ENCODE measurements around the gene PCGF1.

The PCGF1 gene

GRCh38 chr2:74538881-74539339 is 31.4 kb upstream of the PCGF1 start:
- no peak overlapping the region for H3K4me3 ChIP-seq (ENCODE audit: low read depth, low read length)

GRCh38 chr2:74537140-74537539 is 29.6 kb upstream of the PCGF1 start:
- DNase-seq (ENCODE audit: low read depth) = no peak

More at GRCh38 chr2:74538881-74539339, 31.4 kb upstream of the PCGF1 start:
- no peak for DNase-seq (ENCODE audit: low read depth)

GRCh38 chr2:74536166-74536950 is 28.9 kb upstream of the PCGF1 start:
- no peak overlapping the region for H3K4me3 ChIP-seq (ENCODE audit: low read depth, low read length)
- DNase-seq (ENCODE audit: low read depth) = no peak

More at GRCh38 chr2:74537140-74537539, 29.6 kb upstream of the PCGF1 start:
- H3K4me3 ChIP-seq (ENCODE audit: low read depth, low read length) = no peak overlapping the region

DNA sequence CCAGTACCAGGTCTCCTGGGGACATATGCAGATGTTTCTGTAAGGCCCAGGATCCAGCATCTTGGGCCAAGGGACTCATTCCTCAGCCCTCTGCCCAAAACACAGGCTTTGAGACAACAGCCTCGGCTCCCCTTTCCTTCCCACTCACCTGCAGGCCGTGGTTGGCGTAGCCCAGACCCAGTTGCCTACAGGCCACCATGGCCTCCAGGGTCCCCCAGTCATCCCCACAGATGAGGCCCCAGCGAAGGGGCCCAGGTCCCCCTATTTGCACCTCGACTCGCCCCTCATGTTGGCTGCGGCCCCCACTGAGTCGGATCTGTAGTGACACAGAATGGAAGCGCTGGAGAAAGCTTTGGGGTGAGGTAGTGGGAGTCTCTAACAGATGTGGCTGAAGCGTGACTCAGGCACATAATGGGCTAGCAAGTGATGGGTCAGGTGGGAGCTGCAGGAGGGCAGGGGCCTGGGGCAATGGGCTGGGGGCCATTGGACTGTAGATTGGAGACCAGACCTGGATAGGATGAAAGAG is 28.0 kb upstream of the PCGF1 start:
- no peak for DNase-seq (ENCODE audit: low read depth)
- H3K4me3 ChIP-seq (ENCODE audit: low read depth, low read length) = no peak overlapping the region

- DNase-seq (ENCODE audit: low read depth) = no peak
- no peak overlapping the region for H3K4me3 ChIP-seq (ENCODE audit: low read depth, low read length)
Measured at GRCh38 chr2:74534411-74534810, 26.9 kb upstream of the PCGF1 start.

GRCh38 chr2:74533464-74533863 is 26.0 kb upstream of the PCGF1 start:
- DNase-seq (ENCODE audit: low read depth) = no peak
- H3K4me3 ChIP-seq (ENCODE audit: low read depth, low read length) = no peak overlapping the region

GRCh38 chr2:74532222-74532621 is 24.7 kb upstream of the PCGF1 start:
- no peak overlapping the region for H3K4me3 ChIP-seq (ENCODE audit: low read depth, low read length)
- no peak for DNase-seq (ENCODE audit: low read depth)

DNA sequence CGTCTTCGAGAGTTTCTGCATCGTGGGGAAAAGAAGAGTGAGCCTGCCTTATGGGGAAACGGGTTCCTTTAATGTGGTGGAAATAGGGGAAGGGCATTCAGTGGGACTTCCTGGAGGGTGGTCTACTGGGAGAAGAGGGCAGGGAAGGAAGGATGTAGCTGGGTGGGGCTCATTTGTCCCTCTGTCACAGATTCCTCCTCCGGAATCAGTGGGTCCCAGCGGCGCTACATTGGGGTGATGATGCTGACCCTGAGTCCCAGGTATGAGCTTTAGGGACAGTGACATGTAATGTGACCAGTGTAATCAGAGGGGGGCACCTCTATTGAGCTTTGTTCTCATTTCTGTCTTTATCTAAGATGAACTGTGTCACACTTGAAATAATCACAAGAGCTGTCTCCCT is 24.2 kb upstream of the PCGF1 start:
- no peak overlapping the region for H3K4me3 ChIP-seq (ENCODE audit: low read depth, low read length)
- DNase-seq (ENCODE audit: low read depth) = no peak

- peak overlapping the region; percentile 74 for H3K4me3 ChIP-seq (ENCODE audit: low read depth, low read length)
- DNase-seq (ENCODE audit: low read depth) = no peak
Measured at GRCh38 chr2:74530239-74531187, 23.0 kb upstream of the PCGF1 start.

- H3K4me3 ChIP-seq (ENCODE audit: low read depth, low read length) = peak within 1 kb of the TSS; percentile 74
- DNase-seq (ENCODE audit: low read depth) = peak; percentile 97
Measured at GRCh38 chr2:74529357-74530238, 22.1 kb upstream of the PCGF1 start, which contains the start of the genes AUP1 and HTRA2. Gene AUP1 (minus strand): TSS chr2:74529706. CDS start chr2:74529629, 77 bp downstream. Gene HTRA2 (plus strand): TSS chr2:74529933. CDS start chr2:74530007, 74 bp downstream.

DNA sequence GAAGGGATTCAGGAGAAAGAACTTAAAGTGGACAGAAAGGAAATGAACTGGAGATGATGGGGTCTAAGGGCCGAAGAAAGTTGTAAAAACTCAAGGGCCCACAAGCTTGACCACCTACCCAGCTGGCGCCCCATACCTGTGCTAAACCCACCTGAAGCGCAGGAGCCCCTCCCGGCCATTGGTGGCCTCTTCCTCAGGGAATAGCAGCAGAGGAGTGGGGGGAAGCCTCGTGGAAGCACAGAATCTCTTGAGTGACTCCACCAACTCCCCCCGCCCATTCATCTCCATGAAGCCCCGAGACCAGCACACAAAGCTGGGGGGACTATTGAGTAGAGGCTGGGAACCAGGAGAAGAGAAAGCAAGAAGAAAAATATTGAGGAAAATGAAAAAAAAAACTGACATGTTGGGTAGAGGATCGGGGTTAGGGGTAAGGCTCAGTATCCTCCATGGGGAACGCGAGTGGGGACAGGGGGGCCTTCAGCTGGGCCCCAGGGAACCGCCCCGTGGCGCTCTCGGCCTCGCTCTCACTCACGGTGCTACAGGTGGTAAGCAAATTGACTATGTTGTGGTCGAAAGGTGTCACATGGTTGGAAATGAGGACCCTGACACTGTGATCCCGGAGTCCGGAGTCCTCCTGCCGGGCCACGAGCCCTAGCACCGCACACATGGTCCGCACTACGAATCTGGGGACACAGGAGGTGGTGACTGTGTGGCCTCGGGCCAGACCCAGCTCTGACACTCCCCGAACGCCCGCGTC is 21.3 kb upstream of the PCGF1 start:
- DNase-seq (ENCODE audit: low read depth) = no peak
- peak overlapping the region; percentile 74 for H3K4me3 ChIP-seq (ENCODE audit: low read depth, low read length)

DNA sequence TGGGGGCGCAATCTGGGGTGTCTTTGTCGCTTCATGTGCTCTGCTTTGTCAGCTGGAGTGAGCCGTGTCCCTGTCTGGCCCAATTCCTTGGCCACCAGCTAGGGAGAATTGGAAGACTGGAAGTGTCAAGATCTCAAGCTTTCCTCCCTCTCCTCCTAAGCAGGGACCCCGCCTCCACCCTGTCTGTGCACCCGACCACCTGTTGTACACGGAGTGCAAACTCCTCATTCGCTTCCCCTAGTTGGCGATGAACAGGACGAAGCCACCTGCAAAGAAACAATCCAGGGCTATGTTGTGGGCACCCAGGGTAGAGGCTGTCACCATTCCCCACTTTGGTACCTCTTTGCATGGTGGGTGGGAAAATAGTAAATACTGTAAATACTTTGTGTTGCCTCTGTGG is 20.2 kb upstream of the PCGF1 start:
- H3K4me3 ChIP-seq (ENCODE audit: low read depth, low read length) = no peak overlapping the region

GRCh38 chr2:74526649-74527230 is 19.2 kb upstream of the PCGF1 start:
- DNase-seq (ENCODE audit: low read depth) = no peak
- no peak overlapping the region for H3K4me3 ChIP-seq (ENCODE audit: low read depth, low read length)

More for the DNA sequence above, 20.2 kb upstream of the PCGF1 start:
- DNase-seq (ENCODE audit: low read depth) = no peak

DNA sequence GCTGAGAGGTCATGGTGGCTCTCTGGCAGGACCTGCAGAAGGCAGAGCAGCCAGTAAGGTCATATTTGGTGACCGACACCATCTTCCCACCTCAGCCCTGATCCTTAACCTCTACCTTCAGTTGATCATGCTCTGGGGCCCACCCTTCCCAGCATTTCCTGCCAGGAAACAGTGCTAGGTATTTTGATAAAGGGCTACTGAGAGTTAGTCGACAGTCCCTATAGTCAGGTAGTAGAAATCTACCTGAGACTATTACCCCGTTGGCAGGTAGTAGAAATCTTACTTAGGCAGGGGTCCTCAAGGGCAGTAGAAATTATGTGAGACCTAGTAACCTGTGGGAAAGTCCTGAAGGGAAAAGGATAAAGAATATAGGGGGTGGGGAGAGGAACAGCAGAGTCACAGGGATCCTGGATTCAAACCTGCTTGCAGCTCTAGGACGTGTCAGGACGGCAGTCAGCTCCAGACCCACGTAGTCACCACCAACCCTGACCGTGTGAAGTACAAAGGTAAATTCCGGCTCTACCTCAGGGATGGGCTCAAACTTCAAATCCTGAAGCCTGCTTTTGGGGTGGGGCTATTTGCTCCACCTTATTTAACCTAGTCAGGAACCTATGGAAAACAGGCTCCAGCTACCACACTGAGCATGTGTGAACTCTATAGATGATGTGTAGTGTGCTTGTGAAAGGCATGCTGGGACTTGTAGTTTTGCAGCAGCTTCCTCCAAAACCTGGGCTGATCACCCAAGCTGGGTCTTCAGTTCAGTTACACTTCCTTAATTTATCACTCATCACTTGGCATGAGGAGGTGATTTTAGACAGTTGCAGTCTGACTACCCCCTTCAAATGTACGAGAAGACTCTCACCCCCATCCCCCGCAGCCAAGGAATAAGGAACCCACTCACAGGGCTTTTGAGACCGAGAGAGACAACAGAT is 18.5 kb upstream of the PCGF1 start, which contains the start of gene DQX1:
Gene DQX1, minus strand, starts transcription at position 515 of the 932 bp plus-strand sequence. Its CDS starts 502 bp downstream, at position 13.
- no peak within 1 kb of the TSS for H3K4me3 ChIP-seq (ENCODE audit: low read depth, low read length)
- DNase-seq (ENCODE audit: low read depth) = no peak

DNA sequence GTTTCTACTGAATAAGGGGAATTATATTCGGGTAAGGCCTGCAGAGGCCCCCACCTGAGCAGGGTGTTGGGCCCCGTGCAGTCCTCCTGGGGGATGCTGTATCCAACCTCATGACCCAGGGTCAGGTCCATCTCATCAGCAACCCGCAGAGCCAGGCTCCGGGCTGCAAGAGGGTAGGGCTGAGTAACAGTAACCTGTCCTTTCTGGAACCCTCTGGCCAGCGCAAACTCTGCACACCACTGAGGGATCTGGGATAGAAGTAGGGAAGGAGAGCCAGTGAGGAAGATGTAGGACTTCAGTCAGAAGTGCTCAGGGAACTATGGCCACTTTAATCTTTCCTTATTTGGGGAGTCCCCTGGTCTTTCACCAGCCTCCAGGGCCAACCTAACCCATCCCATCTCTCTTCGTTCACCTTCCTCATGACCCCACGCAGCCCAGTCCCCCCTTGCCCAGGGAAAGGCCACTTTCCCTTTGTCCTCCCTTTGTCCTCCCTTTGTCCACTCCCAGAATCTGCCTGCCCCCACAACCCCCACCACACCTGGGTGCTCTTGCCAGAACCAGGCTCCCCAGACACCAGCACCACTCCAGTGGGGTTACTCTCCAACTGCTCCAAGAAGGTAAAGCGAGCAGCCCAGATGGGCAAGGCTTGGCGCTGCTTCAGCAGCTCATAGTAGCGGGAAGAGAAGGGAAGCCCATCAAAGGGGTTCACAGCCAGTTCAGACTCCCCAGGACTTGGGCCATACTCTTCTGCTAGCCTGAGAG is 17.6 kb upstream of the PCGF1 start:
- DNase-seq (ENCODE audit: low read depth) = no peak
- H3K4me3 ChIP-seq (ENCODE audit: low read depth, low read length) = no peak overlapping the region

DNA sequence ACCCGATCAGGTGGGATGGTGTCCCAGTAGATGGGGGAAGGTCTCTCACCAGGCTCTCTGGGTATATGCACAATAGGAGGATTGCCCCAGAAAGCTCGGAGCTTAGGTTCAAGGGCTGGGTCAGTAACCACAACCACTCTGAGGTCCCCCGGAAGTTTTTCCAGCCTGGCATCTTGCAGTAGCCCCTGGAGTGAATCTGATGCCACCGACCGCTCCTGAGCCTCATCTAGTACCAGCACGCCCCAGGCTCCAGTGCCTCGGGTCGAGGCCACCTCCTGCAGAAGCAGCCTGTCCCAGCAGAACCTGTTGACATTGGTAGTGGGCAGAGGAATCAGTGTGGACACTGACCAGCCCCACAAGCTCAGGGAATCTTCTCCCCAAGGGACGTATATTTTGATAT is 16.5 kb upstream of the PCGF1 start:
- H3K4me3 ChIP-seq (ENCODE audit: low read depth, low read length) = no peak overlapping the region
- no peak for DNase-seq (ENCODE audit: low read depth)

All from skeletal muscle cell (primary cell).